Rectal smooth muscle tissue (tissue), 1 donor: ENCODE measurements around the gene FREM1.

Experiments used
- H3K27ac ChIP-seq: one replicate; pipeline ENCODE4 v1.7.0; 2013; ENCODE audit warnings: low read depth, low read length, inconsistent platforms
- H3K27me3 ChIP-seq: one replicate; pipeline ENCODE4 v1.7.0; 2013; ENCODE audit warnings: low read length; ENCODE audit not compliant: control insufficient read depth, insufficient read depth
- H3K36me3 ChIP-seq: one replicate; pipeline ENCODE4 v1.7.0; 2013; ENCODE audit warnings: low read length; ENCODE audit not compliant: control insufficient read depth, insufficient read depth
- H3K4me1 ChIP-seq: one replicate; pipeline ENCODE4 v1.7.0; 2013; ENCODE audit warnings: low read length; ENCODE audit not compliant: control insufficient read depth, insufficient read depth
- H3K4me3 ChIP-seq: one replicate; pipeline ENCODE4 v1.7.0; 2013; ENCODE audit warnings: low read length
- H3K9ac ChIP-seq: one replicate; pipeline ENCODE4 v1.7.0; 2013; ENCODE audit warnings: low read length

Gene FREM1

GRCh38 chr9:14907360-14907685 lies 2.9 kb downstream of the FREM1 start:
- H3K36me3 ChIP-seq = peaks cover 2% of the 10 kb centered on the region
- H3K4me1 ChIP-seq = peaks cover 8% of the 10 kb centered on the region
- peak overlapping the region; percentile 19 for H3K27ac ChIP-seq
- no peaks in the 10 kb centered on the region for H3K27me3 ChIP-seq
- H3K9ac ChIP-seq = no peak overlapping the region
- H3K4me3 ChIP-seq = no peak overlapping the region

GRCh38 chr9:14906644-14907359 lies 3.4 kb downstream of the FREM1 start:
- Histone ChIP-seq H3K4me3 (no peak overlapping the region), H3K36me3 (peaks cover 2% of the 10 kb centered on the region), H3K27me3 (no peaks in the 10 kb centered on the region), H3K9ac (no peak overlapping the region), H3K27ac (peak overlapping the region; percentile 19), H3K4me1 (peaks cover 8% of the 10 kb centered on the region)

GRCh38 chr9:14906000-14906399 lies 4.2 kb downstream of the FREM1 start:
- Histone ChIP-seq H3K4me3 (no peak overlapping the region), H3K27ac (peak overlapping the region; percentile 15), H3K9ac (no peak overlapping the region), H3K36me3 (peaks cover 2% of the 10 kb centered on the region), H3K4me1 (peaks cover 6% of the 10 kb centered on the region), H3K27me3 (no peaks in the 10 kb centered on the region)

- Histone ChIP-seq H3K27ac (no peak overlapping the region), H3K4me1 (no peaks in the 10 kb centered on the region), H3K36me3 (no peaks in the 10 kb centered on the region), H3K4me3 (no peak overlapping the region), H3K27me3 (no peaks in the 10 kb centered on the region), H3K9ac (no peak overlapping the region)
Measured at GRCh38 chr9:14903040-14903439, 7.2 kb downstream of the FREM1 start.

- Histone ChIP-seq H3K27ac (no peak overlapping the region), H3K4me1 (no peaks in the 10 kb centered on the region), H3K27me3 (no peaks in the 10 kb centered on the region), H3K36me3 (no peaks in the 10 kb centered on the region), H3K4me3 (no peak overlapping the region), H3K9ac (no peak overlapping the region)
Measured at GRCh38 chr9:14902561-14902960, 7.7 kb downstream of the FREM1 start.

GRCh38 chr9:14899815-14900193 lies 10.4 kb downstream of the FREM1 start:
- H3K4me1 ChIP-seq = no peaks in the 10 kb centered on the region
- no peak overlapping the region for H3K27ac ChIP-seq
- no peak overlapping the region for H3K4me3 ChIP-seq
- no peaks in the 10 kb centered on the region for H3K27me3 ChIP-seq
- no peaks in the 10 kb centered on the region for H3K36me3 ChIP-seq
- no peak overlapping the region for H3K9ac ChIP-seq

GRCh38 chr9:14899042-14899814 lies 11.0 kb downstream of the FREM1 start:
- H3K4me3 ChIP-seq = no peak overlapping the region
- H3K36me3 ChIP-seq = no peaks in the 10 kb centered on the region
- no peaks in the 10 kb centered on the region for H3K4me1 ChIP-seq
- H3K9ac ChIP-seq = no peak overlapping the region
- H3K27me3 ChIP-seq = no peaks in the 10 kb centered on the region
- no peak overlapping the region for H3K27ac ChIP-seq

GRCh38 chr9:14895806-14896205 lies 14.4 kb downstream of the FREM1 start:
- Histone ChIP-seq H3K27ac (no peak overlapping the region), H3K36me3 (no peaks in the 10 kb centered on the region), H3K4me1 (no peaks in the 10 kb centered on the region), H3K4me3 (no peak overlapping the region), H3K9ac (no peak overlapping the region), H3K27me3 (no peaks in the 10 kb centered on the region)

GRCh38 chr9:14893280-14893679 lies 16.9 kb downstream of the FREM1 start:
- H3K27ac ChIP-seq = no peak overlapping the region
- no peak overlapping the region for H3K9ac ChIP-seq
- H3K4me1 ChIP-seq = no peaks in the 10 kb centered on the region
- no peaks in the 10 kb centered on the region for H3K27me3 ChIP-seq
- no peak overlapping the region for H3K4me3 ChIP-seq
- no peaks in the 10 kb centered on the region for H3K36me3 ChIP-seq

- Histone ChIP-seq H3K27ac (no peak overlapping the region), H3K4me1 (no peaks in the 10 kb centered on the region), H3K27me3 (no peaks in the 10 kb centered on the region), H3K4me3 (no peak overlapping the region), H3K9ac (no peak overlapping the region), H3K36me3 (no peaks in the 10 kb centered on the region)
Measured at GRCh38 chr9:14891332-14891731, 18.9 kb downstream of the FREM1 start.

GRCh38 chr9:14889451-14889850 lies 20.8 kb downstream of the FREM1 start:
- H3K4me1 ChIP-seq = no peaks in the 10 kb centered on the region
- no peaks in the 10 kb centered on the region for H3K27me3 ChIP-seq
- no peak overlapping the region for H3K4me3 ChIP-seq
- no peak overlapping the region for H3K9ac ChIP-seq
- H3K36me3 ChIP-seq = no peaks in the 10 kb centered on the region
- no peak overlapping the region for H3K27ac ChIP-seq

GRCh38 chr9:14888875-14889274 lies 21.4 kb downstream of the FREM1 start:
- H3K27me3 ChIP-seq = no peaks in the 10 kb centered on the region
- no peak overlapping the region for H3K27ac ChIP-seq
- no peak overlapping the region for H3K4me3 ChIP-seq
- H3K4me1 ChIP-seq = no peaks in the 10 kb centered on the region
- no peaks in the 10 kb centered on the region for H3K36me3 ChIP-seq
- no peak overlapping the region for H3K9ac ChIP-seq

- Histone ChIP-seq H3K27me3 (no peaks in the 10 kb centered on the region), H3K4me3 (no peak overlapping the region), H3K27ac (no peak overlapping the region), H3K4me1 (no peaks in the 10 kb centered on the region), H3K36me3 (no peaks in the 10 kb centered on the region), H3K9ac (no peak overlapping the region)
Measured at GRCh38 chr9:14888272-14888671, 22.0 kb downstream of the FREM1 start.
